GM12891 (cell line): ENCODE measurements around the gene KIF26A.

Source experiments
- POLR2A ChIP-seq: IDR thresholded peaks from 2 replicates; pipeline ENCODE4 v1.6.1; 2011; ENCODE audit warnings: low read depth, low read length, control low read depth
- POLR2AphosphoS5 ChIP-seq: IDR thresholded peaks from 2 replicates; pipeline ENCODE4 v1.6.1; 2011; ENCODE audit warnings: low read depth, low read length, control low read depth
- SPI1 ChIP-seq: IDR thresholded peaks from 2 replicates; pipeline ENCODE4 v1.6.1; 2011; ENCODE audit warnings: low read depth, low read length, control low read depth

- TF ChIP-seq POLR2A (no peak), POLR2AphosphoS5 (no peak), SPI1 (no peak)
Observed at GRCh38 chr14:104177411-104177810, 39.0 kb downstream of the KIF26A start.
